Activated effector memory CD4-positive, alpha-beta T cell treated with Interleukin-2 at 50 U/mL for 16 hours (primary cell): Measurements from ENCODE around the gene SPRED1.
"Not testable (repeated sequence)": the region's sequence is repeated elsewhere in the genome, so short reads cannot be mapped to it uniquely, and the experiment has no call there.

ENCODE experiments used
- DNase-seq: peaks from one replicate; pipeline ENCODE4 v3.0.0-alpha.2; 2020

Gene SPRED1

GRCh38 chr15:38237021-38237420 lies 15.6 kb upstream of the SPRED1 start:
- not testable (repeated sequence) for DNase-seq

DNA sequence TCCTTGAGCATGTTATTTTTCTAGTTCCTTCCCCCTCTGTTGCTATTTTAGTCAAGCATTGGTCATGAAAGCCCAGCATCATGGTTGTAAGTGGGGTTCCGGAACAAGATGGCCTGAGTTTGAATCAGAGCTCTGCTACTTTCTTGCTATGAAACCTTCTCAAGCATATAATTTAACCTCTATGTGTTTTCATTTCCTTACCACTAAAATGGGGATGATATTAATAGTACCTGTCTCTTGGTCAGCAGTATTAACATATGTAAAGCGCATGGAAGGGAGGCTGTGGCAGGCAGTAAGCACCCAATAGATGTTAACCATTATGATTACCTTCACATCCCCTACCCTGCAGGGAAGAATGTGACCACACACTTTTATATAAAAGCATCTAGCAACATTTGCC lies 14.3 kb upstream of the SPRED1 start:
- no peak for DNase-seq

DNA sequence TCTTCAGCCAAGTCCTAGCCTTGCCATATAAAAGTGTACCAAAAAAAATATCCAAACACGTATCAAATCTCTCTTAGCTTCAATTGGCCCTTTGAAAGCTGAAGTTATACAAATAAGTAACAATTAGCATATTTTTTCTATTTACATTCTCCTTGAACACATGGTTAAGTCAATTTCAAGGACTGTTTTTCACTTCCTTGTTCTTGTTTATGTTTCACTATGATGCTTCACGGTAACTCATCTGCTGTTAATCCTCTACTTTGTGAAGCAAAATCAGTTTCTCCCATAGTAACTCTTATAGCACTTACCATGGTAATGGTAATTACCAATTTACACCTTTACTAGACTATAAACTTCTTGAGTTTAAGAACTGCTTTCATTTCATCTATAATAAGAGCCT lies 10.6 kb upstream of the SPRED1 start:
- DNase-seq, result no peak

DNA sequence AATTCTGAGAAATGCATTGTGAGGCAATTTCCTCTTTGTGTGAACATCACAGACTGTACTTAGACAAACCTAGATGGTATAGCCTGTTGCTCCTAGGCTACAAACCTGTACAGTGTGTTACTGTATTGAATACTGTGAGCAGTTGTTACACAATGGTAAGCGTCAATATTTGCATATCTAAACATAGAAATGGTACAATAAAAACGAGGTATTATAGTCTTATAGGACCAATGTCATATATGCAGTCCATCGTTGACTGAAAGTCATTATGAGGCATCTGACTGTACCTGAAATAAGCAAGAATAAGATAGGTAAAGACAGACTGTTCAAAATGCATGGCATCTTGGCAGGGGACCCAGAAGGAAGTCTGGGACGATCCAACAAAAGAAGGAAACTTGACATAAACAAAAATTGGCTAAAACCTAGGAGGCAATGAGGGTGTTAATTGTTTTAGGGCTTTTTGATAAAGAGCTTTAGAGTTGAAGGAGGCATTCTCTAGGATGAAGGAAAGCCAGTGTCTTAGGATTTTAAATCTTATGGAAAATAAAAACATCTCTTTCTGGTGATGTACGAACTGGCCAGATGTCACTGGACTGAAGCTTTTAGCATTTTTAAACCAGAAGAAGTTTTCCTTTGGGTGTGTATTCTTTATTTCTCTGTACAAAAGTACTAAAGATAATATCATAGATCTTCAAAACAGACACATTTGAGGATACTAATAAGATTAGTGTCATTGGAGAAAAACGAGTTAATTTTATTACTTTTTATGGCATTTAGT lies 9.2 kb upstream of the SPRED1 start:
- no peak for DNase-seq

DNA sequence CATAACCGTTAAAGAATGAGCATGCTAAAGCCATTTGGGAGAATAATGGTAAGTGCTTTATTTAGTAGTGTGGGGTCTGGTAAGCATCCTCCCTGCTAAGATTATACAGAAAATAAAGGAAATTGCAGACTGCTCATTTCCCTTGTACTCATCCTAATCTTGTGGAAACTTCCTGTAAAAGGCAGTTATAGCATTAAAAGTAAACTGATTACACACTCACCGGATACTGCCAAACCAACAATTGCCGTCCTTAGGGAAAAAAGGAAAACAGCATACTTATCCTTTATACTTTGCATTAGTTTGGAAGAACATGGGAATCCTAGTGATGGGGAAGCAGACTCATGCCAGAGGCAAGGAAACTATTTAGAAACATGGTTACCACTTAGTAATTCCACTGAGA lies 5.3 kb upstream of the SPRED1 start:
- no peak for DNase-seq

- DNase-seq, result no peak
Measured at GRCh38 chr15:38253351-38253781, 730 bp downstream of the SPRED1 start.

GRCh38 chr15:38254051-38254883 lies 1.6 kb downstream of the SPRED1 start:
- peak; percentile 33 for DNase-seq

DNA sequence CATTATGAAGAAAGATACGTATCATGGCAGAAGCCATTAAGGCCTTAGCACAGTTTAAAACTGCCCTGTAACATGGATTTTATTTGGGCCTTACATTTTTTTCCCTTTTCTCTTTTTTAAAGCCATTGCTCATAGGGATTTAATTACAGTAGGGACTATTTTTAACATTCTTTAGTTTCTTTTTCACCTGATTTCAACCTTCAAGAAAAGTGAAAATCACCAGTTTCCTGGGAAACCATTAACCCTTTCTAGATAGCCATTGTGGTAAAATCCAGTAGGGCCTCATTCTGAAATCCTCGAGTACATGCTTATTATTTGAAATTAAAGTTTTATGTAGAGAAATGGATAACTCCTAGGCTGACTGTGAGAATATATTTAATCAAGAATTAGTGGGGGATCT lies 3.1 kb downstream of the SPRED1 start:
- DNase-seq, result no peak

- DNase-seq, result no peak
Measured at GRCh38 chr15:38257676-38258075, 5.0 kb downstream of the SPRED1 start.

DNA sequence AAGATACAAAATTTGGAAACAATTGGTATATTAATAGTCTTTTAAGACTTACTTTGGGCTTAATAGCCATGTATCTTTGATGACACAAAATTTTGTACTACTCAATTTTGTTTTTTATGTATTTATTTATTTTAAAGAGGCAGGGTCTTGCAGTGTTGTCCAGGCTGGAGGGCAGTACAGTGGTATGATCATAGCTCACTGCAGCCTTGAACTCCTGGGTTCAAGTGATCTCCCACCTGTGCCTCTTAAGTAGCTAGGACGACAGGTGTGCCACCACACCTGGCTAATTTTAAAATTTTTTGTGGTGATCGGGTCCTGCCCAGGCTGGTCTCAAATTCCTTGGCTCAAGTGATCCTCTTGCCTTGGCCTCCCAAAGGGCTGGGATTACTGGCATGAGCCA lies 6.5 kb downstream of the SPRED1 start:
- no peak for DNase-seq

- DNase-seq, result no peak
Measured at GRCh38 chr15:38260077-38260476, 7.4 kb downstream of the SPRED1 start.

DNA sequence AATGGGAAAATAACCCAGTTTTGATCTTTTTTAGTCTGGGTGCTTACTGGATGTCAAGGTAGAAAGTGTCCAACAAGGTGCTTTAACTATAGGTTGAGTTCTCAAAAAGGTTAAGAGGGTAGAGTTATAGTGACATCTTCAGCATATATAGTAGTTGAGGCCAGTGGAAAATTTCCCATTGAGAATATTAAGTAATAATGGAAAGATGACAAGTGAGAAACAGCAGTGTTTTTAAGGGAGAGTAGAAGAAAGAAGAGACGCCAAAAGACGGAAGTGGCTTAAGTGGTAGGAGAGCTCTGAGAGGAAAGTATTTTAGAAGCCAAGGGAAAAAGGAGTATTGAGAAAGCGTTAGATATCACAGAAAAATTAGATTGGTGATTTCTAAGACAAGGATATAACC lies 10.6 kb downstream of the SPRED1 start:
- no peak for DNase-seq

DNA sequence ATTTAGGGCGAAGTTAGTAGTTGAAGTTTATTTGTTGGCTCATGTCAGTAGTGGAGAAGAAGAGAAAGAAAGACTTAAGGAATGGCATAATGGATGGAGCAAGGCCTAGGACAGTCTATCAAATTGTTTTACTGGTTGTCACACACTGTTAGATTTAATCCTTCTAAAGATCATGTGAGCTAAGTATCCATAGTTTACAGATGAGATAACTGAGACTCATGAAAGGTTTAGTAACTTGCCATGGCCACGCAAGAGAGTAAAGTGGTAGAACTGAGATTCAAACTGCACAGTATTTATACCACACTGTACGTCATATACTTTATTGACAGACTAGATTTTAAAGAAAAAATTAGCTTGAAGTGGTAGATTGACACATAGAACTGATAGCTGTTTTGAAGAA lies 11.4 kb downstream of the SPRED1 start:
- no peak for DNase-seq

DNA sequence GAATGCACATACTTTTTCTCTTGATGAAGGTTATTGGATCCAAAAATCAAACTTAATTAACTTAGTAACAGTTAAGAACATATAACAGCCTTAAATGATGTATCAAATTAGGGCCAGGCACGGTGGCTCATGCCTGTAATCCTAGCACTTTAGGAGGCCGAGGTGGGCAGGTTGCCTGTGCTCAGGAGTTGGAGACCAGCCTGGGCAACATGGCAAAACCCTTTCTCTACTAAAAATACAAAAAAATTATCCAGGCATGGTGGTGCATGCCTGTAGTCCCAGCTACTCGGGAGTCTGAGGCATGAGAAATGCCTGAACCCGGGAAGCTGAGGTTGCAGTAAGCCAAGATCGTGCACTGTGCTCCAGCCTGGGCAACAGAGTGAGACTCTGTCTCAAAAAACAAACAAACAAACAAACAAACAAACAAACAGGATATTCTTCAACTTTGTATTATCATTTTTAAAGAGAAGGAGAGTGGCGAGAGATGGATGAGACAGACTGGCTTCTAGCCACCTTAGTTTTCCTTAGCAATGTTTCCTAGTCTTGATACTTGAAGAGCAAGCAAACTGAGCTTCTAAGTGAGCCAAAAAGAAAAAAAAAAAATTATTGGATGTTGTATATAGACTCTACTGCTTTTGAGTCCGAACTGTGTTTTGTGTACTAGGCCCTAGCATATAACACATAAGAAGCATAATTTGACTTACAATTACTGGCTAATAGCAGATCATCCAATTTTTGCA lies 13.8 kb downstream of the SPRED1 start:
- no peak for DNase-seq

GRCh38 chr15:38267421-38268022 lies 14.9 kb downstream of the SPRED1 start:
- DNase-seq, result no peak

- no peak for DNase-seq
Measured at GRCh38 chr15:38271144-38271543, 18.5 kb downstream of the SPRED1 start.

DNA sequence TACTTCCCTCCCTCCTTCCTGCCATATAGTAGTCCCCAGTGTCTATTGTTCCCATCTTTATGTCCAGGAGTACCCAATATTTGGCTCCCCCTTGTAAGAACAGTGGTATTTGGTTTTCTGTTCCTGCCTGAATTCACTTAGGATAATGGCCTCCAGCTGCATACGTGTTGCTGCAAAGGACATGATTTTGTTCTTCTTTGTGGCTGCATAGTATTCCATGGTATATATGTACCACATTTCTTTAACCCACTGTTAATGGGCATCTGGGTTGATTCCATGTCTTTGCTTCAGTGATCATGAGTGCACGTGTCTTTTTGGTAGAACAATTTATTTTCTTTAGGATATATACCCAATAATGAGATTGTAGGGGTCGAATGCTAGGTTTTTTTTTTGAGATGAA lies 19.3 kb downstream of the SPRED1 start:
- no peak for DNase-seq

DNA sequence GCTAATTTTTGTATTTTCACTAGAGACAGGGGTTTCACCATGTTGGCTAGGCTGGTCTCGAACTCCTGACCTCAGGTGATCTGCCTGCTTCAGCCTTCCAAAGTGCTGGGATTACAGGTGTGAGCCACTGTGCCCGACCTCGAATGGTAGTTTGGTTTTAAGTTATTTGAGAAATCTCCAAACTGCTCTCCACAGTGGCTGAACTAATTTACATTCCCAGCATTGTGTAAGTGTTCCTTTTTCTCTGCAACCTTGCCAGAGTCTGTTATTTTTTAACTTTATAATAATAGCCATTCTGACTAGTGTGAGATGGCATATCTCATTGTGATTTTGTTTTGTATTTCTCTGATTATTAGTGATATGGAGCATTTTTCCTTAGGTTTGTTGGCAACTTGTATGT lies 19.8 kb downstream of the SPRED1 start:
- DNase-seq, result not testable (repeated sequence)

DNA sequence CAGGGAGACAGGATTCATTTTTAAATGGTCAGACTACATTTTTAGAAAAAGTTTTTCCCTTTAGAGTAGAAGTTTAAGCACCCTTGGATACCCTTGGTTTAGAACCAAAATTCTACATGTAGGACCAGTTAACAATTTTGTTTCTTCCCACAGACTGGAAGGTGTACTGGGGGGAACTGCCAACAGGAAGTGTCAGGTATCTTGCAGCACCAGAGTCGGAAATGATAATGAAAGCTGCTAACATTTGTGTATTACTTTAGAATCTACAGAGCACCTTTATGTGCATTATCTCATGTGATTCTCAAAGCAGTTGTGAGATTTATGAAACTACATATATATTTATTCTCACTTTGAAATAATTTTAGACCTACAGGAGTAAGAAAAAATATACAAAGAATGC lies 21.5 kb downstream of the SPRED1 start:
- DNase-seq, result no peak

GRCh38 chr15:38275959-38276358 lies 23.3 kb downstream of the SPRED1 start:
- no peak for DNase-seq

DNA sequence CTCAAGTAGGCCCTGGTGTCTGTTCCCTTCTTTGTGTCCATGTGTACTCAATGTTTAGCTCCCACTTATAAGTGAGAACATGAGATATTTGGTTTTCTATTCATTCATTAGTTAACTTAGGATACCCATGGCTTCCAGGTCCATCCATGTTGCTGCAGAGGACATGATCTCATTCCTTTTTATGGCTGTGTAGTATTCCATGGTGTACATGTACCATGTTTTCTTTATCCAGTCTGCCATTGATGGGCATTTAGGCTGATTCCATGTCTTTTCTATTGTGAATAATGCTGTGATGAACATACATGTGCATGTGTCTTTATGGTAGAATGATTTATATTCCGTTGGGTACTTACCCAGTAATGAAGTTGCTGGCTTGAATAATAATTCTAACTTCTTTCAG lies 24.6 kb downstream of the SPRED1 start:
- DNase-seq, result not testable (repeated sequence)

DNA sequence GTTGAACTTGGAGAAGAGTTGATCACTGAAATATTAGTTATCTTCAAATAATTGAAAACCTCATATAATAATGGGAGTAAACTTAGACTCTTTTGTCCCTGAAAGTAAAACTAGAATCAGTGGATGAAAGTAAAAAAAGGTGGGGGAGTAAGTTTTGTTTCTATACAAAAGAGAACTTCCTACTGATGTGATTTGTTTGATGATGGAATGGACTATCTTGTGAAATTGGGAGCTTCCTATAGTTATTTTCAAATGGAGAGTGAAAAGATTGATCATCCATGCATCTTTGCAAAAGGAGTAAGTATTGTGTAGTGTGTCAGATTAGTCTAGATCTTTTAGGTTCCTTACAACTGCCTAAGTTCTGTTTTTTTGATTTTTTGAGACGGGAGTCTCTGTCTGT lies 28.4 kb downstream of the SPRED1 start:
- no peak for DNase-seq

DNA sequence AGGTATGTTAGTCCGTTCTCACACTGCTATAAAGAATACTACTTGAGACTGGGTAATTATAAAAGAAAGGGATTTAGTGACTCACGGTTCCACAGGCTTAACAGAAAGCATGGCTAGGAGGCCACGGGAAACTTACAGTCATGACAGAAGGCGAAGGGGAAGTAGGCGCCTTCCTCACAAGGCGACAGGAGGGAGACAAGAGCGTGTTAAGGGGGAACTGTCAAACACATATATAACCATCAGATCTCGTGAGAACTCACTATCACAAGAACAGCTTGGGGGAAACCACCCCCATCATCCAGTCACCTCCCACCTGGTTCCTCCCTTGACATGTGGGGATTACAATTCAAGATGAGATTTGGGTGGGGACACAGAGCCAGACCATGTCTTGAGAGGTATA lies 30.4 kb downstream of the SPRED1 start:
- no peak for DNase-seq
